Kidney (tissue), 14 donors: ENCODE results near the gene PLCD3. TPM values are rescaled to one million over a fixed set of nuclear protein-coding genes. Genes with fewer than 3 reads are reported as not detected.
A peak's percentile ranks its signal among the peaks of the same experiment; 100 is the strongest.

Experiments used
- DNase-seq, 5 donors: peaks; one replicate each; pipeline ENCODE4 v3.0.0-alpha.2; 2013 to 2020
- FAIRE-seq: peaks from 2 replicates; lab custom pipeline; 2012; peaks lifted over from hg19 to GRCh38; lab: Jason Lieb, UNC
- H3K27ac ChIP-seq, 2 donors: one replicate each; pipeline ENCODE4 v1.7.0; 2013; ENCODE audit warnings: low read depth in 2 of 2, low read length in 2 of 2, inconsistent platforms in 1 of 2
- H3K27me3 ChIP-seq: one replicate; pipeline ENCODE4 v1.7.1; 2013; ENCODE audit warnings: low read length, inconsistent platforms; ENCODE audit not compliant: control insufficient read depth, insufficient read depth
- H3K36me3 ChIP-seq, 3 donors: one replicate each; pipeline versions ENCODE4 v1.7.0 to v1.7.1; 2013; ENCODE audit warnings: low read length in 3 of 3, control low read depth in 1 of 3, inconsistent platforms in 1 of 3; ENCODE audit not compliant: insufficient read depth in 3 of 3, control insufficient read depth in 2 of 3
- H3K4me1 ChIP-seq, 3 donors: one replicate each; pipeline versions ENCODE4 v1.7.0 to v1.7.1; 2013; ENCODE audit warnings: low read length in 3 of 3, inconsistent platforms in 1 of 3, low read depth in 1 of 3; ENCODE audit not compliant: control insufficient read depth in 2 of 3, insufficient read depth in 2 of 3
- H3K4me3 ChIP-seq, 3 donors: one replicate each; pipeline versions ENCODE4 v1.7.0 to v1.8.1; 2013; ENCODE audit warnings: low read length in 3 of 3, control low read depth in 1 of 3, inconsistent platforms in 1 of 3
- H3K9ac ChIP-seq, 3 donors: one replicate each; pipeline versions ENCODE4 v1.7.0 to v1.7.1; 2013; ENCODE audit warnings: low read length in 3 of 3, control low read depth in 1 of 3, inconsistent platforms in 1 of 3
- H3K9me3 ChIP-seq, 3 donors: one replicate each; pipeline versions ENCODE4 v1.7.0 to v1.7.1; 2013; ENCODE audit warnings: low read length in 3 of 3, control low read depth in 1 of 3, inconsistent platforms in 1 of 3; ENCODE audit not compliant: control insufficient read depth in 2 of 3, insufficient read depth in 1 of 3
- intact Hi-C: fragments of 100-400 bp; cut with DNase I; formaldehyde crosslinking; loops from one replicate; pipeline ENCODE4 v1.11.1; 2022
- polyA plus RNA-seq: library from polyadenylated mRNA; stranded (reverse); fragments of 350-450 nt; fragmentation: Illumina TruSeq; extraction: RNeasy Lipid Tissue Mini Kit (QIAGEN cat#74804); gene quantifications from one replicate; pipeline ENCODE4 v1.2.3, GENCODE V29; 2014; ENCODE audit warnings: low read depth, low replicate concordance; ENCODE audit not compliant: insufficient read depth
- total RNA-seq: library from RNA; stranded (reverse); fragmentation: NEBNext Ultra II Directional; extraction: Animal tissue kit (Norgen Biotek cat#: 25700); gene quantifications from one replicate; pipeline ENCODE4 v1.2.1, GENCODE V29; 2021
- TF ChIP-seq, protein P1 (sequence below): IDR thresholded peaks from 3 replicates; pipeline ENCODE4 v1.5.1; 2012; ENCODE audit warnings: mild to moderate bottlenecking, moderate library complexity, borderline replicate concordance; ENCODE audit not compliant: insufficient read depth; ENCODE audit errors: extremely low read depth
- donor health status: control.
- donor health status: control.
- donor health status: control.
- donor health status: control.
- donor health status: control.
- donor health status: DM: yes; HTN: yes; CAD: no.
- donor health status: Normal renal cell carcinoma (clear cell type).

Gene PLCD3
- total and polyA plus RNA-seq, 2 donors from 2014 or later: 14.8 to 111 TPM

DNA sequence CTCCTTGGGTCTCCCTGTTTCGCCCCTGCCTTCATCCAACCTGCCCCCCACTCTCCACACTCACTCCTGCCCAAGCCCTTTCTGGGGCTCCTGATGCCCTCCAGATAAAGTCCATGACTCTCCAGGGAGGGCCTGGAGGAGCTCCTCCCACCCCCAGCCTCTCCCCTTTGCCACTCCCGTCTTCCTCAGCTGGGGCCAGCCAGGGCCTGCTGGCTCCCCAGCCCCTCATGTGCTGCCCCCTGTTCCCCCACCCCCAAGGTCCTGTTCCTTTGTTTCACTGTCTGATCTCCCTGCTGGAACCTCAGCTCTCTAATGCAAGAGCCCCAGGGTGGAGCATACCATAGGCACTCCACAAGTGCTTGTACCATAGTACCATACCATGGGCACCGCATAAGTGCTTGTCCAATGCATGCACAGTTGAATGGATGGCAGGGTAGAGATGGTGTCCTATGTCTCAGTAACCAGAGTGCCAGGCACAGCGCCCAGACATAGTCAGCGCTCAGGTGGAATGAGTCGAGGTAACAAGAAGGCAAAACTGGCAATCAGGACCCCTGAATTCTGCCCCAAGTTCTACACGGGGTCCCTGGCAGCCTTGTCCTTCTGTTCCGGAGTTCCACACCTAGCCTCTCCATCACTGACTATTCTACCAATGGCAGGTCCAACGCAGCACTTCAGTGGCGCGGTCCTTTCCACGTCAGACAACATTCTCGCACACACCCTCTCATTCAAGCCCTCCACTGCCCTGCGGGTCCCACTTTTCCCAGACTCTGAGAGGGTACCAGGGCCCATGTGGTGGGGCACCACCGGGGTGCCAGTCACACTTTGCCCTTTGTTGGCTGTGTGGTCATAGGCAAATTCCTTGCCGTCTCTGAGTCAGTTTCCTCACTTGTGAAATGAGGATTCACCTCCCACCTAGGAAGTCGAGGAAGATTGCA lies 1.4 kb downstream of the PLCD3 start:
- H3K27me3 ChIP-seq: no peaks in the 10 kb centered on the region
- H3K36me3 ChIP-seq: no peaks in the 10 kb centered on the region
- DNase-seq (peak in 1 of 5 donors; percentile 63), FAIRE-seq (no peak)
- H3K4me3 ChIP-seq: peak overlapping the region in 2 of 3 donors; percentile 2 to 60
- no peaks in the 10 kb centered on the region for H3K9me3 ChIP-seq
- peaks cover 0 to 24% (median 6%) of the 10 kb centered on the region in 3 donors for H3K4me1 ChIP-seq
- intact Hi-C loops: loop anchor here (10.0 kb wide), 1 partner anchor 64 kb away; no protein-coding TSS in a partner anchor
- no peak overlapping the region for H3K9ac ChIP-seq
- no peak overlapping the region for H3K27ac ChIP-seq
- TF ChIP-seq, protein P1, sequence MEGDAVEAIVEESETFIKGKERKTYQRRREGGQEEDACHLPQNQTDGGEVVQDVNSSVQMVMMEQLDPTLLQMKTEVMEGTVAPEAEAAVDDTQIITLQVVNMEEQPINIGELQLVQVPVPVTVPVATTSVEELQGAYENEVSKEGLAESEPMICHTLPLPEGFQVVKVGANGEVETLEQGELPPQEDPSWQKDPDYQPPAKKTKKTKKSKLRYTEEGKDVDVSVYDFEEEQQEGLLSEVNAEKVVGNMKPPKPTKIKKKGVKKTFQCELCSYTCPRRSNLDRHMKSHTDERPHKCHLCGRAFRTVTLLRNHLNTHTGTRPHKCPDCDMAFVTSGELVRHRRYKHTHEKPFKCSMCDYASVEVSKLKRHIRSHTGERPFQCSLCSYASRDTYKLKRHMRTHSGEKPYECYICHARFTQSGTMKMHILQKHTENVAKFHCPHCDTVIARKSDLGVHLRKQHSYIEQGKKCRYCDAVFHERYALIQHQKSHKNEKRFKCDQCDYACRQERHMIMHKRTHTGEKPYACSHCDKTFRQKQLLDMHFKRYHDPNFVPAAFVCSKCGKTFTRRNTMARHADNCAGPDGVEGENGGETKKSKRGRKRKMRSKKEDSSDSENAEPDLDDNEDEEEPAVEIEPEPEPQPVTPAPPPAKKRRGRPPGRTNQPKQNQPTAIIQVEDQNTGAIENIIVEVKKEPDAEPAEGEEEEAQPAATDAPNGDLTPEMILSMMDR: no peak

DNA sequence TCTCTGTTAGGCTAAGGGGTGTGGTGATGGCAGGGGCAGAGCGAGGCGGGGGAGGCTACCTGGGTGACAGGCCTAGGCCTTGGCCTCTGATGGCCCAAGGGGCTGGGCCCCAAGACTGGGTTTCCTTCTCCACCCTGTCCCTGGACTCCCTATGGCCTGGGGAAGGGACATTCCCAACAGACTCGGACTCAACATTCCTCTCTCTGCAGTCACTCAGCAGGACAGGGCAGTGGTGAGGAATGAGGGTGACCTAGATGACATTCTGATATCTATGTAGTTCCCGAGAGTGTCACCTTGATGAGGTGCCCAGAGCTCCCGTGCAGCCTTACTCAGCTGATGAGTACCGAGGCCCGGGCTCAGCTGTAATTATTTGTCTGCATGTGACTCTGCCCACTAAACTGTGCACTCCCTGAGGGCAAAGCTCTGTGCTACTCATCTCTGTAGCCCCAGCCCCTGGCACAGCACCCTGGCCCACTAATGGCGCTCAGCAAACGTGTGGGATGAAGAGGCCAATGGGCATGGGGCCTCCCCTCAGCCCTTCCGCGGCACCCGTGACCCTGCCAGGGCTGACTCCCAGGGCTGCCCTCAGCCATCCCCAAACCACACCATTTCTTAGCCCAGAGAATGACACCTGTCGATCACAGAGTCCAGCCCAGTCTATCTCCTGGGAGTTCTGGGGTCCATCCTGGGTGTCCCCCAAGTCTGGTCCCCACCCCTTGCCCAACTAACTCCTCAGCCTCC lies 2.2 kb downstream of the PLCD3 start:
- H3K9ac ChIP-seq: no peak overlapping the region
- intact Hi-C loops: loop anchor here (10.0 kb wide), 1 partner anchor 65 kb away; no protein-coding TSS in a partner anchor
- H3K4me1 ChIP-seq: peaks cover 0 to 21% (median 6%) of the 10 kb centered on the region in 3 donors
- H3K9me3 ChIP-seq: no peaks in the 10 kb centered on the region
- DNase-seq (peak in 2 of 5 donors; percentile 54 to 56), FAIRE-seq (no peak)
- H3K4me3 ChIP-seq: no peak overlapping the region
- no peaks in the 10 kb centered on the region for H3K27me3 ChIP-seq
- no peaks in the 10 kb centered on the region for H3K36me3 ChIP-seq
- no peak overlapping the region for H3K27ac ChIP-seq
- TF ChIP-seq, protein P1: no peak

DNA sequence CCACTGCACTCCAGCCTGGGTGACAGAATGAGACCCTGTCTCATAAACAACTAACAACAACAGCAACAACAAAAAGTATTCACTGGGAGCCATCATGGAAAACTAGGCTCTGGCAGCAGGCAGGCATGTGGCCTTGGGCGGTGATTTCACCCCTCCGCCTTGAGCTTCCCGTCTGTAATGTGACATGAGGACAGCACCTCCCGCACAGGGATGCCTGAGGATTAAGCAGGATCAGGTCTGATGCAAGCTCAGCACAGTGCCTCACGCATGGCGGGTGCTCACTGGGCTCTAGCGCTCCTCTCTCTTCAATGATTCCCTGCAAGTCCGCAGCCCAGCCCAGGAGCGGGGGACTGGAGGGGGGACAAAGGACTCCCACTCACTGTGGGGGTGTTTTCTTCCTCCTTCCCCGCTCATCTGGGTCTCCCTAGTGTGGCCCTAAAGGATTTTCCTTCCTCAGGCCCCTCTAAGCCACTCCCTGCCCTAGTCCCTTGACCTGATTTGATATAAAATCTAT lies 2.8 kb downstream of the PLCD3 start:
- Histone ChIP-seq H3K27me3 (no peaks in the 10 kb centered on the region), H3K27ac (no peak overlapping the region), H3K9ac (no peak overlapping the region), H3K9me3 (no peaks in the 10 kb centered on the region), H3K4me3 (no peak overlapping the region), H3K36me3 (no peaks in the 10 kb centered on the region), H3K4me1 (peaks cover 0 to 21% (median 6%) of the 10 kb centered on the region in 3 donors)
- FAIRE-seq (no peak), DNase-seq (peak; percentile 70 to 88 (median 80))
- TF ChIP-seq, protein P1: no peak
- intact Hi-C loops: no loop called here
